SK-N-SH treated with all-trans-retinoic acid at 6 μM for 48 hours (cell line): ENCODE measurements around the gene LRP8.

Experiments
- ARNTL ChIP-seq: fragments of 450-650 bp; formaldehyde crosslinking; IDR thresholded peaks from 2 replicates; pipeline ENCODE4 v1.5.0; 2020; ENCODE audit warnings: low read depth, mild to moderate bottlenecking, moderate library complexity, borderline replicate concordance
- CSRNP3 ChIP-seq: fragments of 250-450 bp; sonication (Bioruptor Pico); IDR thresholded peaks from 2 replicates; pipeline ENCODE4 v1.5.1; 2021; ENCODE audit warnings: mild to moderate bottlenecking, moderate library complexity
- PATZ1 ChIP-seq: fragments of 250-450 bp; sonication (Bioruptor Pico); IDR thresholded peaks from 2 replicates; pipeline ENCODE4 v1.8.0; 2020; ENCODE audit warnings: mild to moderate bottlenecking, moderate library complexity, borderline replicate concordance
- POU6F1 ChIP-seq: fragments of 250-450 bp; sonication (Bioruptor Pico); IDR thresholded peaks from 2 replicates; pipeline ENCODE4 v1.8.0; 2021; ENCODE audit warnings: low read depth, mild to moderate bottlenecking, moderate library complexity, borderline replicate concordance
- PPARA ChIP-seq: fragments of 250-450 bp; sonication (Bioruptor Pico); IDR thresholded peaks from 2 replicates; pipeline ENCODE4 v1.5.0; 2020; ENCODE audit warnings: mild to moderate bottlenecking, borderline replicate concordance
- RARB ChIP-seq: fragments of 250-450 bp; sonication (Bioruptor Pico); IDR thresholded peaks from 2 replicates; pipeline ENCODE4 v1.8.0; 2021; ENCODE audit warnings: mild to moderate bottlenecking, moderate library complexity
- TCF4 ChIP-seq: fragments of 250-450 bp; sonication (Bioruptor Pico); IDR thresholded peaks from 2 replicates; pipeline ENCODE4 v1.8.0; 2021; ENCODE audit warnings: mild to moderate bottlenecking, moderate library complexity, borderline replicate concordance
- TOX ChIP-seq: fragments of 250-450 bp; sonication (Bioruptor Pico); IDR thresholded peaks from 2 replicates; pipeline ENCODE4 v1.8.0; 2021; ENCODE audit warnings: mild to moderate bottlenecking, moderate library complexity, borderline replicate concordance
- ZC3H10 ChIP-seq: fragments of 250-450 bp; sonication (Bioruptor Pico); IDR thresholded peaks from 2 replicates; pipeline ENCODE4 v1.5.1; 2021; ENCODE audit warnings: mild to moderate bottlenecking, moderate library complexity
- ZFP3 ChIP-seq: fragments of 250-450 bp; sonication (Bioruptor Pico); IDR thresholded peaks from 2 replicates; pipeline ENCODE4 v1.5.0; 2020; ENCODE audit warnings: mild to moderate bottlenecking, moderate library complexity

GRCh38 chr1:53356637-53357036 lies 28.8 kb upstream of the LRP8 start:
- TF ChIP-seq CSRNP3 (CRISPR knock-in tag) (no peak), ZC3H10 (CRISPR knock-in tag) (no peak), PPARA (CRISPR knock-in tag) (no peak), ARNTL (CRISPR knock-in tag) (no peak), RARB (CRISPR knock-in tag) (no peak), TCF4 (no peak), PATZ1 (CRISPR knock-in tag) (no peak), ZFP3 (CRISPR knock-in tag) (no peak), POU6F1 (CRISPR knock-in tag) (no peak), TOX (no peak)
